BE2C (cell line): Measurements from ENCODE around the gene NAV3.

Experiments
- DNase-seq: peaks from one replicate; pipeline ENCODE4 v3.0.0-alpha.2; 2020
- H3K27me3 ChIP-seq: fragments of 250-450 bp; sonication (Bioruptor Pico); 2 replicates; pipeline ENCODE4 v1.5.1; 2020; ENCODE audit warnings: mild to moderate bottlenecking
- H3K36me3 ChIP-seq: fragments of 250-450 bp; sonication (Bioruptor Pico); 2 replicates; pipeline ENCODE4 v1.5.1; 2020; ENCODE audit warnings: mild to moderate bottlenecking
- H3K4me1 ChIP-seq: fragments of 250-450 bp; sonication (Bioruptor Pico); 2 replicates; pipeline ENCODE4 v1.5.1; 2020
- H3K4me3 ChIP-seq: 2 replicates; pipeline ENCODE4 v1.5.1; 2011; ENCODE audit warnings: low read depth, low read length
- H3K9me3 ChIP-seq: fragments of 250-450 bp; sonication (Bioruptor Pico); 2 replicates; pipeline ENCODE4 v1.5.1; 2020
- TF ChIP-seq, protein P1 (sequence below): IDR thresholded peaks from 2 replicates; pipeline ENCODE4 v1.5.1; 2012; ENCODE audit warnings: mild to moderate bottlenecking, low read depth, low read length

The NAV3 gene

DNA sequence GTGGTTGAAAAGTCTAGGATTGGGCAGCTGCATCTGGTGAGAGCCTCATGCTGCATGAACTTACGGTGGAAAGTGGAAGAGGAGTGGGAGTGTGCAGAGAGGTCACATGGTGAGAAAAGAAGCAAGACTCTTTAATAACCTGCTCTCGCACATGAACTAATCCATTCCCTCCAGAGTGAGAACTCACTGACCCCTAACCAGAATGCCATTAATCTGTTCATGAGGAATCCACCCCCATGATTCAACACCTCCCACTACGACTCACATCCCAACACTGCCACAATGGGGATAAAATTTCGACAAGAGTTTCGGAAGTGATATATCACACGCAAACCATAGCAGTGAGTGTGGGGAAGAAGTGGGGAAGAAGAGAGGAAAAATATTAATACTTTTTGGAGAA, 377.4 kb downstream of the NAV3 start:
- Histone ChIP-seq H3K4me3 (no peak overlapping the region), H3K36me3 (no peaks in the 10 kb centered on the region), H3K27me3 (peaks cover 40% of the 10 kb centered on the region), H3K4me1 (peaks cover 4% of the 10 kb centered on the region; the same call in 1 of the 2 replicates), H3K9me3 (no peaks in the 10 kb centered on the region)
- TF ChIP-seq, protein P1, sequence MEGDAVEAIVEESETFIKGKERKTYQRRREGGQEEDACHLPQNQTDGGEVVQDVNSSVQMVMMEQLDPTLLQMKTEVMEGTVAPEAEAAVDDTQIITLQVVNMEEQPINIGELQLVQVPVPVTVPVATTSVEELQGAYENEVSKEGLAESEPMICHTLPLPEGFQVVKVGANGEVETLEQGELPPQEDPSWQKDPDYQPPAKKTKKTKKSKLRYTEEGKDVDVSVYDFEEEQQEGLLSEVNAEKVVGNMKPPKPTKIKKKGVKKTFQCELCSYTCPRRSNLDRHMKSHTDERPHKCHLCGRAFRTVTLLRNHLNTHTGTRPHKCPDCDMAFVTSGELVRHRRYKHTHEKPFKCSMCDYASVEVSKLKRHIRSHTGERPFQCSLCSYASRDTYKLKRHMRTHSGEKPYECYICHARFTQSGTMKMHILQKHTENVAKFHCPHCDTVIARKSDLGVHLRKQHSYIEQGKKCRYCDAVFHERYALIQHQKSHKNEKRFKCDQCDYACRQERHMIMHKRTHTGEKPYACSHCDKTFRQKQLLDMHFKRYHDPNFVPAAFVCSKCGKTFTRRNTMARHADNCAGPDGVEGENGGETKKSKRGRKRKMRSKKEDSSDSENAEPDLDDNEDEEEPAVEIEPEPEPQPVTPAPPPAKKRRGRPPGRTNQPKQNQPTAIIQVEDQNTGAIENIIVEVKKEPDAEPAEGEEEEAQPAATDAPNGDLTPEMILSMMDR, result no peak
- no peak for DNase-seq

DNA sequence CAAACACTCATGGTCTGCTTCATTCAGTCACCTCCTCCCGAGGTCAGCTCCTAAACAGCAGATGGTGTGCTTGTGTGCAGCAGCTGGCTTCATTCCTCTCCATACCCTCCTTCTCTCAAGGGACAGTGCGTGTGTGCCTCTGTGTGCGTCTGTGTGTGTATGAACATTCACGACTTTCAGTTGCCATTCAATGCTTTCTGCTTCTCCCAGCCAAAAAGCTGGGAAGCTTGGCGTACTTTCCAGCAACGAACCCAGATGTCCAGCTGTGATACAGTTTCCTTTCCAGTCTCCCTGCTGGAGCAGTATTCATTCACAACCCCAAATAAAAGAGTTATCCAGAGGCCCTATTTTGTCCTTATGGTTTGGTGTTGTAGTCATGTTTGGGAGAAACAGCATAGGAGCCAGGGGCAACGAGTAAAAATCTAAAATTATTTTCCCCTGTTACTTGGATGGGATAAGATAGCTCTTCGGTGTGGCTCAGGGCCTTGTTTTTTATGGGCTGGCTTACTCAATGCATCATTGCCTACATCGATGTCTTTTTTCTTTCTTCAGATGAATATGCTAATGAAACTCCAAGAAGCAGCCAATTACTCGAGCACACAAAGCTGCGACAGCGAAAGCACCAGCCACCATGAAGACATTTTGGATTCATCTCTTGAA, 379.3 kb downstream of the NAV3 start:
- no peaks in the 10 kb centered on the region for H3K36me3 ChIP-seq
- no peaks in the 10 kb centered on the region for H3K9me3 ChIP-seq
- TF ChIP-seq, protein P1, result peak; percentile 10; the same call in 1 of the 2 replicates
- H3K4me1 ChIP-seq, result peaks cover 4% of the 10 kb centered on the region; the same call in 1 of the 2 replicates
- peaks cover 23% of the 10 kb centered on the region for H3K27me3 ChIP-seq
- DNase-seq, result peak; percentile 48
- no peak overlapping the region for H3K4me3 ChIP-seq

DNA sequence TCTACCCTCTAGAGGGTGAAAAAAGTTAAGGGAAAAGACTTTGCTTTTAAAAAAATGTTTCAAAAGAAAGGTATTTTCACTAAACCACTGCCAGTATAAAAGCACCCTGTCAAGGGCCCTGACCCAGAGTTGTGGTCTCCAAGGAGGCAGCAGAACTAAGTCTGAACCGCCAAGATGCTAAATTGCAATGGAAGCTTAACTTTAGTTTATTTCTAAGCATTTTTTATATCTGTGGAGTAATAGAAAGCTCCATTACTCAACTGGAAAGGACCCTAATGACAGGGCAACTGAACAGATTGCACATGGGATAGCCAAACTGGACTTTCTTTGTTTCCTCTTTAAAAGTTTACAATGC, 379.8 kb downstream of the NAV3 start:
- H3K4me1 ChIP-seq, result peaks cover 4% of the 10 kb centered on the region; the same call in 1 of the 2 replicates
- H3K36me3 ChIP-seq, result no peaks in the 10 kb centered on the region
- H3K27me3 ChIP-seq, result peaks cover 22% of the 10 kb centered on the region
- no peaks in the 10 kb centered on the region for H3K9me3 ChIP-seq
- no peak for DNase-seq
- TF ChIP-seq, protein P1, result no peak
- no peak overlapping the region for H3K4me3 ChIP-seq

DNA sequence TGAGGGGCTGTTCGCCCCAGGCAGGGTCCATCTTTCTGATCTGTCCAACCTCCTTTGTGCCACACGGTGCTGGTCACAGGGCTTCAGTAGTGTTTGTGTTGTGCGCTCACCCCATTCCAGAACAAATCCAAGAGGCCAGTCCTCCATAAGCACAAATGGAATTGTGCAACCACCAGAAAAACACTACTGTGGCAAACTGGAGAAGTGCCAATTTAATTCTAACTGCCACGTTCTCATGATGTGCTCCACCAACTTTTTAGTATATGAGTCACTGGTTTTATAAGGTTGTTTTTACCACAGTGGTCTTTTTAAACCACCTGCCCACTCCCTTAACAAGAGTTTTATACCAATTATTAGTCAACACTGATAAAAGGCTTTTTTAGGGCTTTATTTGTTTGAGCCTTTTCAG, 380.2 kb downstream of the NAV3 start:
- no peak for DNase-seq
- TF ChIP-seq, protein P1, result no peak
- peaks cover 20% of the 10 kb centered on the region for H3K27me3 ChIP-seq
- H3K36me3 ChIP-seq, result no peaks in the 10 kb centered on the region
- H3K9me3 ChIP-seq, result no peaks in the 10 kb centered on the region
- no peak overlapping the region for H3K4me3 ChIP-seq
- H3K4me1 ChIP-seq, result peaks cover 4% of the 10 kb centered on the region; the same call in 1 of the 2 replicates

DNA sequence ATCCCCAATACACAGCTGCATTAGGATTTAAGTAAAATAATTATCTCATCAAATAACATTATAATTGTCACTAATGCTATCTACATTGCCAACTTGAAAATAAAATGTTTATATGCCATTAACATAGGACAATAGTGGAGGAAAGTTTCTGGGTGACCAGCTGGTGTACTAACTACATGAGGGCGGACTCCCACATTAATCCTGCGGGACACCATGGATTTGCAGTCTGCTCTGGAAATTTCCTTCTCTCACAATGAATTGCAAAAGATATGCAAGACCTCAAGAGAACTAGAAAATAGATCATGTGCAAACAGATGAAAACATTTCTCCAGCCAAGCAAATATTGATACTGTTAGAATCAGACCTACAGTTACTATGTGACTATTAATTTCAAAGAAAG, 390.1 kb downstream of the NAV3 start:
- TF ChIP-seq, protein P1, result no peak

DNA sequence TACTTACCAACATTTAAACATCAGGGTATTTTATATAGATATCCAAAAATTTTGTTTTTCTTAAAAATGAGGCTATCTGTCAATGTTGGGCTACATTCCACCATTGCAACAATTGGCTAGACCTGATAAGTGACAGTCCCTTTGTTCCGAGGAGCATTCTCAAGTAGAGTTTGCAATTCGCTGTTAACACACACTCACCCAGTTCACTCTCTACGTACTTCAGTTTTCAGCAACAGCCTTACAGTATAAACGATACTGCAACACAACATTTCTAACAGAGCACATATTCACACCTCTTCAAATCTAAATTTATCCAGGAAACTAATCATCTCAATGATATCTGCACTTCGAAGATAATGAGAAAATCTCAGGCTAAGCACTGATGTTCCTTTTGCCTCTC, 393.5 kb downstream of the NAV3 start:
- H3K4me3 ChIP-seq, result no peak overlapping the region
- peaks cover 24% of the 10 kb centered on the region for H3K27me3 ChIP-seq
- TF ChIP-seq, protein P1, result no peak
- no peaks in the 10 kb centered on the region for H3K4me1 ChIP-seq
- H3K36me3 ChIP-seq, result no peaks in the 10 kb centered on the region
- no peaks in the 10 kb centered on the region; the same call in 1 of the 2 replicates for H3K9me3 ChIP-seq
- no peak for DNase-seq

More for the DNA sequence above, 390.1 kb downstream of the NAV3 start:
- H3K27me3 ChIP-seq, result peaks cover 44% of the 10 kb centered on the region
- H3K9me3 ChIP-seq, result no peaks in the 10 kb centered on the region
- no peaks in the 10 kb centered on the region for H3K36me3 ChIP-seq
- no peak for DNase-seq
- no peaks in the 10 kb centered on the region for H3K4me1 ChIP-seq
- no peak overlapping the region for H3K4me3 ChIP-seq
